Coronary artery (tissue), 2 donors: ENCODE results near the gene TMEM218.

Experiments used
- DNase-seq: peaks from one replicate; pipeline ENCODE4 v3.0.0-alpha.2; 2017; ENCODE audit warnings: low spot score
- H3K27ac ChIP-seq, 2 donors: fragments of 200-600 bp; sonication (generic); one replicate each; pipeline ENCODE4 v1.5.1; 2016 to 2019
- H3K4me3 ChIP-seq: fragments of 200-600 bp; sonication (generic); 2 replicates; pipeline ENCODE4 v1.5.1; 2016; ENCODE audit warnings: mild to moderate bottlenecking, moderate library complexity
- TF ChIP-seq, protein P1 (sequence below): fragments of 200-600 bp; sonication (generic); IDR thresholded peaks from one replicate; pipeline ENCODE4 v1.5.1; 2019; ENCODE audit warnings: antibody characterized with exemption

The TMEM218 gene

DNA sequence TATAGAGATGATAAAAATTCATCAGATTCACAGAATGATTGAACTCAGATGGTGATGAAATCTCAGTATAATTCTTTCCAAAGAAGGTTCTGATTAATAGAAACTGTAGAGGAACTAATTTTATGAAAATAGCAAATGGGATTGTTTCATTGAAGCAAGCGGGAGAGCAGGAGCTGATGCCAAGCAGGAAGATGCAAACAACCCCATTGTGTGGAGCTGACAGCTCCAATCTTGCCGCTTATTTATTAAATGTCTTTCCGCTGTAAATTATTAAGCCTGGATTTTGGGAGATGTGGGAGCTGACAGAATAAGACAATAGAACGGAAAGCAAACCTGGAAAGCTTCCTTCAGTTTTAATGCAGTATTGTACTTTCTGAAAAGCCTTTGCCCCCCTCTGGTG lies 6.0 kb upstream of the TMEM218 start:
- Histone ChIP-seq H3K27ac (no peak overlapping the region), H3K4me3 (no peak overlapping the region)
- TF ChIP-seq, protein P1, sequence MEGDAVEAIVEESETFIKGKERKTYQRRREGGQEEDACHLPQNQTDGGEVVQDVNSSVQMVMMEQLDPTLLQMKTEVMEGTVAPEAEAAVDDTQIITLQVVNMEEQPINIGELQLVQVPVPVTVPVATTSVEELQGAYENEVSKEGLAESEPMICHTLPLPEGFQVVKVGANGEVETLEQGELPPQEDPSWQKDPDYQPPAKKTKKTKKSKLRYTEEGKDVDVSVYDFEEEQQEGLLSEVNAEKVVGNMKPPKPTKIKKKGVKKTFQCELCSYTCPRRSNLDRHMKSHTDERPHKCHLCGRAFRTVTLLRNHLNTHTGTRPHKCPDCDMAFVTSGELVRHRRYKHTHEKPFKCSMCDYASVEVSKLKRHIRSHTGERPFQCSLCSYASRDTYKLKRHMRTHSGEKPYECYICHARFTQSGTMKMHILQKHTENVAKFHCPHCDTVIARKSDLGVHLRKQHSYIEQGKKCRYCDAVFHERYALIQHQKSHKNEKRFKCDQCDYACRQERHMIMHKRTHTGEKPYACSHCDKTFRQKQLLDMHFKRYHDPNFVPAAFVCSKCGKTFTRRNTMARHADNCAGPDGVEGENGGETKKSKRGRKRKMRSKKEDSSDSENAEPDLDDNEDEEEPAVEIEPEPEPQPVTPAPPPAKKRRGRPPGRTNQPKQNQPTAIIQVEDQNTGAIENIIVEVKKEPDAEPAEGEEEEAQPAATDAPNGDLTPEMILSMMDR = no peak
- DNase-seq = no peak

DNA sequence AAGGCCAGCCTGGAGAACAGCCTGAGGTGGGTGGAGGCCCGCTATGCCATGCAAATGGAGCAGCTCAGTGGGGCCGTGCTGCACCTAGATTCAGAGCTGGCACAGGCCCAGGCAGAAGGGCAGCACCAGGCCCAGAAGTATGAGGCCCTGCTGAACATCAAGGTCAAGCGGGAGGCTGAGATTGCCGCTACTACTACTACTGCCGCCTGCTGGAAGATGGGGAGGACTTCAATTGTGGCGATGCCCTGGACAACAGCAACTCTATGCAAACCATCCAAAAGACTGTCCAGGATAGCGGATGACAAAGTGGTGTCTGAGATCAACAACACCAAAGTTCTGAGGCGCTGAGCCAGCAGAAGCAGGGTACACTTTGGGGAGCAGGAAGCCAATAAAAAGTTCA lies 3.1 kb upstream of the TMEM218 start:
- no peak overlapping the region for H3K27ac ChIP-seq
- DNase-seq = no peak
- no peak overlapping the region for H3K4me3 ChIP-seq
- TF ChIP-seq, protein P1 = no peak

DNA sequence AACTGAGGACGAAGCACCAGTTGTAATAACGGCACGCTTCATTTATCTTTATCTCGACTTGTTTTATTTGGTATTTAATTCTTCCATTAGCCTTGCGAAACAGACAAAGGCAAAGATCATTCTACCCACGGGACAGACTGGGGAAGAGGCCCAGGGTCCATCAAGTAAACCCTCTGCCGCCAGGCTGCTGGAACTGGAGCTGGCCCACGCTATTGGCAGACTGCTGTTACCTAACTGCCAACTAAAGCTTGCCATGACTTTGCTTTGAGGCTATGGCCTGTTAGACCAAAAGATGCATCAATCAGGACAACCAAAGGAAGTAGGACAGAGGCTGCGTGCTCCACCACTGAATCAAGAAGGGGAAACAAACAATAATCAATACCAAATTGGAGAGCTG lies 780 bp upstream of the TMEM218 start:
- DNase-seq = no peak
- H3K27ac ChIP-seq = peak overlapping the region; percentile 55 to 62
- peak overlapping the region; percentile 97 for H3K4me3 ChIP-seq
- TF ChIP-seq, protein P1 = no peak

DNA sequence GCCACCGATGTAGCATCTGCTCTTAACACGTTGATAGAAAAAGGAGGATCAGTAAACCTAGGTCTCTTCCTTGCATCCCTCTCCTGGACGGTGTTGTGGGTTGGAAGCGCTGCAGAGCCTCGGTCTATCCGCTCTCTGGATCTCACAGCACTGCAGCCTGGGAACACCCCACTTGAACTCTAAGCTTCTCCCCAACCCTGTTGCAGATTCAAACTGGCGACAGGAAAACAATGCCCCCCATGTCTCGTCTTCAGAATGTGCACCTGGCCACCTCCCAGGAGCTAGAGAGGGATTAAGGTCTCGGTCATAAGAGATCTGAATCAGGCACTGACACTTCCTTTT lies 454 bp downstream of the TMEM218 start:
- peak overlapping the region; percentile 97 for H3K4me3 ChIP-seq
- TF ChIP-seq, protein P1 = no peak
- peak overlapping the region; percentile 83 to 87 for H3K27ac ChIP-seq
- no peak for DNase-seq

DNA sequence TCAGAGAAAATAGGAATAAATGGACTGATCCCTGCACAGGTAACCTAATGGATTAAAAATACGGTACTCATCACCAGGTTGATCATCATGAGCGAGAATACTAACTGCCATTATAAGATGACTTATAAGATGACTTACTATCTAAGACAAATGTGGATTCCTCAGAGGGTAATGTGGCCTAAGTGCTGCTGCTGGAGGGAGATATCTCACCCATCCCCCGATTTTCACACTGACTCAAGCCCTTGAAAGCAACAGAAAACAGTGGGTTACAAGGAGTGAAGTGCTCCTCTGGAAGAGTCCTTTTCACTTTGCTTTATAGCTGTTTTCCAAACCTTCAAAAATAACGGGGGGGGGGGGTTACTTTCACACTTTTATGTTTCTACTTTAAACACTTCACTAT lies 920 bp downstream of the TMEM218 start:
- peak overlapping the region; percentile 97 for H3K4me3 ChIP-seq
- H3K27ac ChIP-seq = no peak overlapping the region
- TF ChIP-seq, protein P1 = no peak
- no peak for DNase-seq

DNA sequence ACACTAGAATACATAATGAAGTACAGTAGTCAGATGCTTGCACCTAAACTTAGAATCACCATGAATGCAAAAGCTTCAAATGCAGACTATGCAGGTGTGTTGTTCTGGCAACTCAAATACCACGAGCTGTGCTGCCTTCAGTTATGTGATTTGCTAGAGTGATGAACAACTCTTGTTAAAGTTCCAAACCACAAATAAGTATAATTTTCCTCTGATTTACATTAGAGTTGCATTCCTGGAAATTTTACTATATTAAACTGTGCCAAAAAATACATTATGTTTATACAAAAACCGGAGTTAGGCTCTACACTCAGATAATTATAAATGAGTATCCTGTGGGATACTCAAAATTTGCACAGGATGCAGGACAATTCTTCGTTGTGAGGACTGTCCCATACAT lies 3.0 kb downstream of the TMEM218 start:
- no peak for DNase-seq
- H3K27ac ChIP-seq = no peak overlapping the region
- TF ChIP-seq, protein P1 = no peak
- no peak overlapping the region for H3K4me3 ChIP-seq

DNA sequence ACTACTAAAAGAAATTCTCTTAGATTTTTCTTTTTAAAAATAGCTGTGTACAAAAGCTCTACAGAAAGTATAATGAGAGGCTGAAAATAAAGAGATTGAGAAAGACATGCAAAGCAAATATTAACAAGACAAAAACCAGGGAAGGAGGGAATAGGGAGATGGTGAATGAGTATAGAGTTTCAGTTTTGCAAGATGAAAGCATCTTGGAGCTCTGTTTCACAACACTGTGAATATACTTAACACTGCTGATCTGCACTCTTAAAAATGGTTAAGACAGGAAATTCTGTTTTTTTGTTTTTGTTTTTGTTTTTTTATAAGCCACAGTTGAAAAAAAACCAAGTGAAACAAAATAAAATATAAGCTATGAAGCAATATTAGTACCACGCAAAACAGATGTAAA lies 5.5 kb downstream of the TMEM218 start:
- H3K4me3 ChIP-seq = no peak overlapping the region
- H3K27ac ChIP-seq = no peak overlapping the region
- no peak for DNase-seq
- TF ChIP-seq, protein P1 = no peak
